WERI-Rb-1 (cell line): ENCODE measurements around the gene DPP8.
"Not testable (repeated sequence)": the region's sequence is repeated elsewhere in the genome, so short reads cannot be mapped to it uniquely, and the experiment has no call there.

Experiments used
- DNase-seq: peaks from one replicate; pipeline ENCODE4 v3.0.0-alpha.2; 2020
- H3K27ac ChIP-seq: fragments of 250-450 bp; sonication (Bioruptor Pico); 2 replicates; pipeline ENCODE4 v1.5.1; 2020; ENCODE audit warnings: mild to moderate bottlenecking, moderate library complexity
- H3K27me3 ChIP-seq: fragments of 250-450 bp; sonication (Bioruptor Pico); 2 replicates; pipeline ENCODE4 v1.5.1; 2021; ENCODE audit warnings: mild to moderate bottlenecking, low read depth, moderate library complexity; ENCODE audit not compliant: insufficient read depth, severe bottlenecking
- H3K36me3 ChIP-seq: fragments of 250-450 bp; sonication (Bioruptor Pico); 2 replicates; pipeline ENCODE4 v1.5.1; 2020; ENCODE audit warnings: mild to moderate bottlenecking, moderate library complexity
- H3K4me3 ChIP-seq: 2 replicates; pipeline ENCODE4 v1.5.1; 2011; ENCODE audit warnings: low read depth, mild to moderate bottlenecking, control low read depth, low read length
- H3K9me3 ChIP-seq: fragments of 250-450 bp; sonication (Bioruptor Pico); 2 replicates; pipeline ENCODE4 v1.5.1; 2021; ENCODE audit warnings: mild to moderate bottlenecking, moderate library complexity; ENCODE audit not compliant: severe bottlenecking
- TF ChIP-seq, protein P1 (sequence below): IDR thresholded peaks from 2 replicates; pipeline ENCODE4 v1.5.1; 2011; ENCODE audit warnings: low read depth, mild to moderate bottlenecking, control low read depth, inconsistent platforms, low read length

DPP8 gene

DNA sequence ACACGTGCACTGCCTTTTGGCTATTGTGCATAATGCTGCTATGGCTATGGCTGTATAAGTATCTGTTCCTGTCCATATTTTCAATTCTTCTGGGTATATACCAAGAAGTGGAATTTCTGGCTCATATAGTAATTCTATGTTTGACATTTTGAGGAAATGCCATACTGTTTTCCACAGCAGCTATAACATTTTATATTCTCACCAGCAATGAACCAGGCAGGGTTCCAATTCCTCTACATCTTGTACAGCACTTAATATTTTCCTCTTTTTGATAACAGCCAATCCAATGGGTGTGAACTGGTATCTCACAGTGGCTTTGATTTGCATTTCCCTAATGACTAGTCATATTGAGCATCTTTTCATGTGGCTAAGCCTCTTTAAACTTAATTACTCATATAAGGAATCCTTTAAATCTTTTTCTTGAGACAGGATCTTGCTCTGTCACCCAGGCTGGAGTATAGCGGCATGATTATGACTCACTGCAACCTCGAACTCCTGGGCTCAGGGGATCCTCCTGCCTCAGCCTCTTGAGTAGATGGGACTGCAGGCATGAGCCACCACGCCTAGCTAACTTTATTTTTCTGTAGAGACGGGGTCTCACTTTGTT is 56.6 kb downstream of the DPP8 start:
- Histone ChIP-seq H3K27ac (no peak overlapping the region), H3K4me3 (no peak overlapping the region), H3K9me3 (no peaks in the 10 kb centered on the region), H3K36me3 (peaks cover 70% of the 10 kb centered on the region), H3K27me3 (no peaks in the 10 kb centered on the region)
- no peak for DNase-seq
- TF ChIP-seq, protein P1, sequence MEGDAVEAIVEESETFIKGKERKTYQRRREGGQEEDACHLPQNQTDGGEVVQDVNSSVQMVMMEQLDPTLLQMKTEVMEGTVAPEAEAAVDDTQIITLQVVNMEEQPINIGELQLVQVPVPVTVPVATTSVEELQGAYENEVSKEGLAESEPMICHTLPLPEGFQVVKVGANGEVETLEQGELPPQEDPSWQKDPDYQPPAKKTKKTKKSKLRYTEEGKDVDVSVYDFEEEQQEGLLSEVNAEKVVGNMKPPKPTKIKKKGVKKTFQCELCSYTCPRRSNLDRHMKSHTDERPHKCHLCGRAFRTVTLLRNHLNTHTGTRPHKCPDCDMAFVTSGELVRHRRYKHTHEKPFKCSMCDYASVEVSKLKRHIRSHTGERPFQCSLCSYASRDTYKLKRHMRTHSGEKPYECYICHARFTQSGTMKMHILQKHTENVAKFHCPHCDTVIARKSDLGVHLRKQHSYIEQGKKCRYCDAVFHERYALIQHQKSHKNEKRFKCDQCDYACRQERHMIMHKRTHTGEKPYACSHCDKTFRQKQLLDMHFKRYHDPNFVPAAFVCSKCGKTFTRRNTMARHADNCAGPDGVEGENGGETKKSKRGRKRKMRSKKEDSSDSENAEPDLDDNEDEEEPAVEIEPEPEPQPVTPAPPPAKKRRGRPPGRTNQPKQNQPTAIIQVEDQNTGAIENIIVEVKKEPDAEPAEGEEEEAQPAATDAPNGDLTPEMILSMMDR, result no peak

DNA sequence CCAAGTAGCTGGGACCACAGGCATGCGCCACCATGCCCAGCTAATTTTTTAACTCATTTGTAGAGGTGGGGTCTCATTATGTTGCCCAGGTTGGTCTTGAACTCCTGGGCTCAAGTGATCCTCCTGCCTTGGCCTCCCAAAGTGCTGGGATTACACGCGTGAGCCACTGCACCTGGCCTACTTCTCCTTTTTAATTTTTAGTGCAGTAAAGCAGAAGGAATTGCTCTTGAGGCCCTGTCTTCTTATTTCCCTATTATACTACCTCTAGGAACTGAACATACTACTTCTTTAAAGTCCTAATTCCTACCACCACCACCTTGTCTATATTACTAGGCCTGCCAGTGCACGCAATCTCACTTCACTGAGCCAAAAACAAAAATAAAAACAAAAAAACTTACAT is 62.2 kb downstream of the DPP8 start:
- peaks cover 65% of the 10 kb centered on the region for H3K36me3 ChIP-seq
- not testable (repeated sequence) for H3K4me3 ChIP-seq, H3K9me3 ChIP-seq, DNase-seq, H3K27me3 ChIP-seq, H3K27ac ChIP-seq

DNA sequence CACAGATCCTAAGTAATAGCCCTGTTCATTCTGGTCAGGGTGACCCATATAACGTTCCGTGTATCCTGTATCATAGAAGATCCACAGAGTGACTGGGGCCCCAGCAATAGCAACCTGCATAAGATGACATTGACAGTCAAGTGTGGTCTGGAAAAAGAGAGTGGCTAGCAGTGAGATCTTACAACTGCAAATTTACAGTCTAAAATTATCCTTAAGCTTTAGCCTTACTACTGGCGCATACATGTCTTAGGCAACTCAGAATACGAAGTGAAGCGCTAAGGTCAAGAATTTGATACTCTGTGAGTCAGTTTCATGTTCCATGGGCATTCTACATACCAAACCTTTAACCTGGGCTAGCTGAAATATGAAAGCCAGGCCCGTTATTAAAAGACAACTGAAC is 65.5 kb downstream of the DPP8 start:
- H3K27me3 ChIP-seq, result no peaks in the 10 kb centered on the region
- no peaks in the 10 kb centered on the region for H3K9me3 ChIP-seq
- no peak overlapping the region for H3K4me3 ChIP-seq
- TF ChIP-seq, protein P1, result no peak
- H3K27ac ChIP-seq, result no peak overlapping the region
- no peak for DNase-seq
- peaks cover 61% of the 10 kb centered on the region for H3K36me3 ChIP-seq

DNA sequence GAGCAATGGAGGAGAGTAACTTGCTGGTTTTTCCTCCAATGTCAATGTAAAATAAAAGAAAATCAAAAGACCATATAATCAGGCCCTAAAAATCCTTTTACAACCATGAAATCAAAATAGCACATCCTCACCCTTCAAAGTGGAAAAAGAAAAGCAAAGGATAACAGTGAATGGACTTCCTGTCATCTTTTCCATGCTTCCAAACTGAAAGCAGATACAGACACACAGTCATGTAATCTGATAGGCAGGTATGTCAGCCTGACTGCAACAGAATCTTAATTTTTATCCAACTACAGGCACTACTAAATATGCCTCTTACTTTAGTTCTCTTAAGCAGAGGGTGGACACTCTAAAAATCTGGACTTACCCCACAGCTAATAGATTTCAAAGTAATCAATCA is 66.9 kb downstream of the DPP8 start:
- DNase-seq, result no peak
- Histone ChIP-seq H3K36me3 (peaks cover 57% of the 10 kb centered on the region), H3K27ac (no peak overlapping the region), H3K9me3 (no peaks in the 10 kb centered on the region), H3K4me3 (no peak overlapping the region), H3K27me3 (no peaks in the 10 kb centered on the region)
- TF ChIP-seq, protein P1, result no peak

DNA sequence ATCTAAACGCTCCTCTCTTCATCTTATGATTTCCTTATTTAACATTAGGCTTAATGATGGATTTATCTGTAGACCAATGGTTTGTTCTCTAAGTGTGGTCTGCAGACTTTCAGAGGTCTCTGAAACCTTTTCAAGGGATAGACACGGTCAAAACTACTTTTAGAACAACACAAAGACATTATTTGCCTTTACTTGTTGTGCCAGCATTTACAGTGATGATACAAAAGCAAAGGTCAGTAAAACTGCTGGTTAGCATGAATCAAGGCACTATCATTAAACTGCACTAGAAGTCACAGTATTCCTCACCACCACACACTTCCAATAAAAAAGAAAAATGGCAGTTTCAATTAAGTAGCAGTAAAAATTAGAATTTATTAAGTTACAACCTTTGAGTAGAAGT is 70.3 kb downstream of the DPP8 start:
- TF ChIP-seq, protein P1, result no peak
- no peak overlapping the region for H3K27ac ChIP-seq
- no peaks in the 10 kb centered on the region for H3K27me3 ChIP-seq
- H3K36me3 ChIP-seq, result peaks cover 41% of the 10 kb centered on the region
- no peaks in the 10 kb centered on the region for H3K9me3 ChIP-seq
- no peak for DNase-seq
- H3K4me3 ChIP-seq, result no peak overlapping the region

DNA sequence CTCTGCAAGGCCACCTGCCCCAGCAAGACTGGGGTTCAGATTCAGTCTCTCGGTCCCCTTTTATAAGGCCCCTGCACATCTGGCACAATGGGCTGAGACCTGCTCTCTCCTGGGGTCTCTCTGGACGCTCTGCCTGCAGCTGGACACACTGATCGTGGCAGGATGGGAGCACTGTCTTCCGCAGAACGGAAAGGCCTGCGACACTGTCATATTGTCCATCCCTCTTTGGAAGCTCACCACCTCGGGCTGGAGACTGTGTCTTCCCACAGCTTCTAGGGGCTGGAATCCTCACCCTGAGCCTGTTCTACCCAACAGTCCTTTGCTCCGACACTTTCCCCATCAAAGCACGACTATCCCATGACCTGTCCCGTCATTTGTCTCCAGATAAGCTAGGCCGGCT is 83.3 kb downstream of the DPP8 start:
- H3K4me3 ChIP-seq, result no peak overlapping the region
- no peaks in the 10 kb centered on the region for H3K27me3 ChIP-seq
- no peaks in the 10 kb centered on the region for H3K36me3 ChIP-seq
- TF ChIP-seq, protein P1, result no peak
- H3K9me3 ChIP-seq, result no peaks in the 10 kb centered on the region
- DNase-seq, result peak; percentile 38
- H3K27ac ChIP-seq, result no peak overlapping the region
